HG02973 (cell line): ENCODE results near the gene FERMT1.

Experiments
- ATAC-seq: cut with Tn5 transposase; IDR thresholded peaks from one replicate; pipeline ENCODE4 v1.9.1; 2021; ENCODE audit warnings: moderate library complexity; ENCODE audit not compliant: unreplicated experiment

FERMT1 gene

DNA sequence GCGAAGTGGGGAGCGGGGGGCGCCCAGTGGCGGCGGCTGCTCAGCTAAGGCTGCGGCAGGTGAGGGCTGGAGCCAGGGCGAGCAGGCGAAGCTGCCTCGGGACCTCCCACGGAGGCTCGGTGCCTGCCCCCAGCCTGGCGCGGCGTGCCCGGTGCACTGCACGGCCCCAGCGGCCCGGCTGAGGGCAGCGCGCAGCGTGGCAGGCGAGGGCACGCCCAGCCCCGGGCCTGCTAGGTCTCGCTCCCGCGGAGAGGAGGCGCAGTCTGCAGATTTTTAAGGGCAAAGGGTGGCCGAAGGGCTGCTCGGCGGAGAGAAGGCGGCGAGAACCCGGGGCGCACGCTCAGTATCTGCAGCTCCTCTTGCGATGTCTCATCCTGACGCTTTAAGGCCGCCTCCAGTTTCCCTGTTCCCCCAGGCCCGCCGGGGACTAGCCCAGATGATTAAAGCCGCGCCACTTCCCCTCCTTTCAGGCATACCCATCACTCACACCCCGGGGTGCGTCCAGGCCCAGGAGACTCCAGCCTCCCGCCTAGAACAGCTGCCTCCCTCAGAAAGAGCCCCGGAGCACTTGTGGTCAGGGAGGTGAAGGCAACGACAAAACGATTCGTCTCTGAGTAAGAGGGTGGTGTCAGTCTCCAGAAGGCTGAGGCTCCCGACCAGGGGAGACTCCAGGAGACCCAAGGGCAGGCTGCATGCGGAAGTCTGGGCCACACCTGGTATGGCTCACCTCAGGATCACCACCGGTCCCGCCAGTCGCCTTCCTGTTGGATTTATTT, at the start of gene FERMT1:
FERMT1 (minus strand) TSS at position 158 of the 776 bp plus-strand sequence. CDS start 3,476 bp downstream, outside the sequence.
- peak; percentile 70 for ATAC-seq

- no peak for ATAC-seq
Measured at GRCh38 chr20:6169251-6169650, 46.4 kb upstream of the FERMT1 start.

DNA sequence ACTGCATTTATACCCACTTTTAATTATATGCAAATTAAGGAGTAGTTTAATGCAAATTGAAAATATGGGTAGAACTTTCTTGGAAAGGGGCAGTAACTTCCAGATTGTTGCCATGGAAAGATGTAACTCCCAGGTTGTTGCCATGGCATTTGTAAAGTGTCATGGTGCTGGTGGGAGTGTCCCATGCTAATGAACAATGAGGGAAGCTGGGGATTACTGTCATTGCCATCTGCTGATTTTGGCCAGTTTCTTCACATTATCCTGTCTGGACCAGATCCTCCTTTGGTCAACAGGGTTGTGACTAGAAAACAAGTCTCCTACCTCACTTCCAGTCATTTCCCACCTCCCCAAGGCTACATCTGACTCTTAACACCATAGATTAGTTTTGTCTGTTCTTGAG, 45.4 kb upstream of the FERMT1 start:
- ATAC-seq, result no peak

DNA sequence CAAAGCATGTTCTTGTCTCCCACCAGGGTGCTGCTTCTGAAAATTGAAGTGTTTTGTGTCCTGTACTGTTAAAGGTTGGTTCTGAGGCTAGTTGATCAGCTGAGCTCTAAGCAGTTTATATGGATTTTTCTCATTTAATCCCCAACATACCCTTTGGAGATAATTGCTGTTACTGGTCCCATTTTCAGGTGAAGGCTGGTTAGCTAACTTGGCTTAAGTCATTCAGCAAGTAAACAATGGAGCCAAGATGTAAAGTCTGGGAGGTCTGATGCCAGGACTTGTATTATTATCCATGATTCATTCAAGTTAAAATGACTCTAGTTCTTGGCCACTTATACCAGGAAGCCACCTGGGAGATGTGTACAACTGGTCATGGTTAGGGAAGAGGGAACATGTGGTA, 42.5 kb upstream of the FERMT1 start:
- ATAC-seq, result no peak

GRCh38 chr20:6164421-6165341, 41.9 kb upstream of the FERMT1 start:
- no peak for ATAC-seq

- ATAC-seq, result no peak
Measured at GRCh38 chr20:6160736-6161135, 37.9 kb upstream of the FERMT1 start.

DNA sequence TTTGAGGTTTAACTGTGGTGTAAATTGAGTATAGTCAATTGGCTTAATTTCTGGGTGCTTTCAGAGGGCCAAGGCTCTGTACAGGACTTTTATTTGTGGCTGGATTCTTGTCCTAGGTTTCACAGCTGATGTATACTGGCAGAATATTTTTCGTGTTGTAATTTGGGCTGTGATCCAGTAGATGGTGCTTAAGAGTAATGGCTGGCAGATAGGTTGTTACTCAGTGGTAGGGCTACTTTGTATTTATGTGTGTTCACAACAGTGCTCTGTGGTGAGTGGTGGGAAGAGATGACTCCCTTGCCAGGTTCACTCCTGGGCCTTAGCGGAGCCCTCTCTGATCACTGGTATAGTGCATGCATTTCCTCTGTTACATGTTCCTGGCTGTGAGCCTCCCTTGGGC, 34.5 kb upstream of the FERMT1 start:
- ATAC-seq, result no peak

- no peak for ATAC-seq
Measured at GRCh38 chr20:6152777-6153176, 29.9 kb upstream of the FERMT1 start.

DNA sequence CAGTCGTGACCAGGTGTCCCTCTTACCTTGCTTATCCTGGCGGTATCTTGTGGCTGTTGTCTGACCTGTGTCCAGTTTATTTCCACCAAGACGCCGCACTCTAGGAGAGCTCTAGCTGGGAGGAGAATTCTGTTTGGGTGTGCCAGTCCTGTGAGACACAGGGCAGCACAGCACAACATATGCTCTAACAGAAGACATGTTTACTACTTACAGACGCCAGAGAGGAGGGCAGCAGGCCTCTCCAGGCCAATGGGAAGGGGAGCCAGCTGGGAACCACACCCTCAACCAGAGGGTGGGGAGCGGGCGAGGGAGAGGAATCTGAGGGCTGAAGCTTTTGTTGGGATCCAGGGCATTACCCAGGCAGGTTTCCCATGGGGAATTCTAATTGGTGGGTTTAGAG, 25.2 kb upstream of the FERMT1 start:
- ATAC-seq, result no peak

- ATAC-seq, result peak; percentile 88
Measured at GRCh38 chr20:6142348-6142993, 19.6 kb upstream of the FERMT1 start.

DNA sequence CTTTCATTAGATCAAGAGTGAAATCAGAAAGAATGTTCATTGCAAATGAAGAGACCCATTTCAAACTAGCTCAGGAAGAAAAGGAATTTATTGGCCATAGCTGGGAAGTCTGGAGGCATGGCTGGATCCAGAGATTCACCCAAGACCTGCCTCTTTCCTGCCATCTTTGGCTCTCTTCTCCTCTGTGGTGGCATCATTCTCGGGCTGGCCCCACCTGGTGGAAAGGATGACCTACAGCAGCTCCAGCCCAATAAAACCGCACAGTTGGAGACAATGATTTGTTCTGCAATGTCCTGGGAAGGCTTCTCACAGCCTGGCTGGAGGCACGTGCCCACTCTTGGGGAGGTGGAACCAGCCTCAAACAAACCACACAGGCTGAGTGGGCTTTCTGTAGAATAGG, 18.1 kb upstream of the FERMT1 start:
- ATAC-seq, result no peak

DNA sequence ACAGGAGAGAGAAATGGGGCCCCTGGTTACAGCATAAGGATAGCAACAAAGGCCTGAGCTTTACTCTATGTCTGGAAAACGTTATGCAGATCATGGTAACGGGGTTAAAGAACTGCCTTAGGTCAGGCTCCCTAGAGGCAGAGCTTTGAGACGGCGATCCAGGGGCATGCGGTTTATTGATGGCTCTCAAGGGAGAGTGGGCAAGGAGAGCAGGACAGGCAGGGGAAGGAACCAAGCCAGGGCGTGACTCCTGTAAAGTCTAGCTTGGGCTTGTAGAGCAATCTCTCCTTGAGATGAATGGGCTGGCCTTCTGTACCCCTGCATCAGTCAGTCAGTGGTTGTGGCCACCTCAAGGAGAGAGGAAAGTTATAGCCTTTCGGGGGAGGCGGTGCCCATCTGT, 12.5 kb upstream of the FERMT1 start:
- no peak for ATAC-seq

DNA sequence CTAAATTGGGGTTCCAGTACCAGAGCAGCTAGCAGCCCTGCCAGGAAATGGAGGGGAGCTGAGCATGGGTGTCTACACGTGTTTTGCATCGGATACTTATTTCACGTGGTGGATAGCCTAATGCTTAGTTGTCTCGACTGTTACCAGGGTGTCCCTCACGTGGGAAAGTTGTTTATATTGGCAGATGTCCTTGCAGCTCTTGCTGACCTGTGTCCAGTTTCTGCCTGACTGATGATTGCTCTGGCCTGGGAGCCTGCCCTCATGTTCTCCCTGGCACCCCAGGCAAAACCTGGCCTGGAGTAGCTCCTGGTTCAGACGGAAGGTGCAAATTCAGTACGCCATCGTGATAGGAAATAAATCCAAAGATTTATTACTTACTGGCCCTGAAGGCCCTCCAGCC, 11.8 kb upstream of the FERMT1 start:
- no peak for ATAC-seq

DNA sequence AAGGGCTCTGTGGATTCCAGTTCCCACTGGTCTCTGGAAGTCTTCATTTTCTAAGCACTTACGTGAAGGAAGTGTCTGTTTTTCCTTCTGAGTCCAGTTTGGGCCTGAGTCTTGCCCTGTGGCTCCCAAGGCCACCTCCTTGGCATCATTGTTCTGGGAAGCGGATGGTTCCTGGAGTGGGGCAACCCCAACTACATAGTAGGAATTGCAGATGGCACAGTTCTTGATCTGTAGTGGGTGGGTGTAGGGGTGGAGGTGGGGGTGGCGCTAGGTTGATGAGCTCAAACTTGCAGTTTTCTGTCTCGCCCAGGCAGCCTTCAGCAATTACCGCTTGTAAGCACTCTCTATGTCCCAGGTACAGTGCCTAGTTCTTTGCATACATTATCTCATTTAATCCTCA, 7.2 kb upstream of the FERMT1 start:
- ATAC-seq, result no peak

GRCh38 chr20:6127825-6128224, 5.0 kb upstream of the FERMT1 start:
- no peak for ATAC-seq

DNA sequence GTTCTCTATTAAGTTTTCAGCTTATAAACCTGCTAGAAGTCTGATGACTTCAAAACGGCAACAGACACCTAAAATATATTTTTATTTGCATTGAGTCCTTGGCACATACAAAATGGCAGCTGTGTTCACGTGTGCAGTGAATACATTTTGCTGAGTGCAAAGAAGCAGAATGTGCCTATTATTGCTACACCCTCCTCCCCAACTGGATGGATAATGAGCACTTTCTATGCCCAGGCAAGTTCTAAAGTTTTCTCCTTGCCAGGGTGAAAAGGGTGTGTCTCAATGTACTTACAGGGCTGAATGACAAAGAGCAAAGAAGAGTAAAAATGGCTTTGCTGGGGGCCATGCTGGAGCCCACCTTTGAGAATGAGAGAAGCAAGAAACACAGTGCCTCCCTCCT, 4.0 kb upstream of the FERMT1 start:
- no peak for ATAC-seq

GRCh38 chr20:6123649-6124014, 802 bp upstream of the FERMT1 start:
- no peak for ATAC-seq

DNA sequence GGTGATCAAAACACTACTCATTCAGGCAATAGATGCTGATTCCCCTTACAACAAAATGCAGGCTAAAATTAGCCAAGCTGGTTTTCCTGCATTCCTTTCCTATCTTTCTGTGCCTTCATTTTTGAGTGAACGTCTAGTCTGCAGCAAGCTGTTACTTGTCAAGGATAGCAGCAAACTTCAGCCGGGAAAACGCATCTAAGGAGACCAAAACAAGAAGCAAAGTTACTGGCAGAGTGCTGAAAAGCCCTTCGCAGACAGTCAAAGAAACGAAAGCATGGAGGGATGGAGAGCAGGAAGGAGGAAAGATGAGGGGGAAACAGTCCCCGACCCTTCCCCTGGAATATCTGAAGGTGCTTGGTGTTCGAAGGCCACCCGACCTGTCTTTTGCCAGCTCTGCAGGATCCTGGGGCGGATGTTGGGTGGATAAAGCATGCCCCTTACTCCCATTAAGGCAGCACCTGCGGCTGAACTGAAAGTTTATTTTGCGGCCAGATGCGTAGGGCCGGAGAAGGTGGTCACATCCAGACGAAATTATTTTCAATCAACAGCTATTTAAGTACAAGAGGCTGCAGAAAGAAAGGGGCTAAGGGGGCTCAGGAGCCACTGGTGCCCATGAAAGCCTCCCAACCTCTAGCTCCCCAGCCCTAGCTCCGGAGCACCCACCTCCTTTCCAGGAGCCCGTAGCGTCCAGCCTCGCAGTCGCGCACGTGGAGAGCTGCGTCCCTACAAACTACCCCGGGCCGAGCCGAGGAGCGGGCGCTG, 538 bp downstream of the FERMT1 start:
- peak; percentile 34 for ATAC-seq

GRCh38 chr20:6121504-6121903, 1.3 kb downstream of the FERMT1 start:
- no peak for ATAC-seq

- ATAC-seq, result no peak
Measured at GRCh38 chr20:6120491-6120988, 2.3 kb downstream of the FERMT1 start.

GRCh38 chr20:6116758-6117157, 6.1 kb downstream of the FERMT1 start:
- ATAC-seq, result no peak
